Smooth muscle cell (in vitro differentiated cells): ENCODE results near the gene BIN1. TPM values are rescaled to one million over a fixed set of nuclear protein-coding genes. Genes with fewer than 3 reads are reported as not detected.

Experiments used
- DNase-seq: peaks from one replicate; lab custom pipeline; 2025; ENCODE audit not compliant: unreplicated experiment; lab: John Stamatoyannopoulos, UW
- H2AFZ ChIP-seq: fragments of 200-600 bp; sonication (generic); 2 replicates; pipeline ENCODE4 v1.6.0; 2016; ENCODE audit warnings: antibody characterized with exemption, low read depth, mild to moderate bottlenecking
- H3F3A ChIP-seq: fragments of 200-600 bp; sonication (generic); 2 replicates; pipeline ENCODE4 v1.6.0; 2017; ENCODE audit warnings: antibody characterized with exemption, low read depth
- H3K27ac ChIP-seq: fragments of 200-600 bp; sonication (generic); 2 replicates; pipeline ENCODE4 v1.5.1; 2016; ENCODE audit warnings: low read depth, mild to moderate bottlenecking
- H3K27me3 ChIP-seq: fragments of 200-600 bp; sonication (generic); 2 replicates; pipeline ENCODE4 v1.6.1; 2016; ENCODE audit warnings: low read depth, mild to moderate bottlenecking
- H3K36me3 ChIP-seq: fragments of 200-600 bp; sonication (generic); 2 replicates; pipeline ENCODE4 v1.5.1; 2016; ENCODE audit warnings: low read depth
- H3K4me1 ChIP-seq: fragments of 200-600 bp; sonication (generic); 2 replicates; pipeline ENCODE4 v1.5.1; 2016; ENCODE audit warnings: low read depth
- H3K4me2 ChIP-seq: fragments of 200-600 bp; sonication (generic); 2 replicates; pipeline ENCODE4 v1.6.0; 2016; ENCODE audit warnings: mild to moderate bottlenecking
- H3K4me3 ChIP-seq: fragments of 200-600 bp; sonication (generic); 2 replicates; pipeline ENCODE4 v1.5.1; 2016; ENCODE audit warnings: mild to moderate bottlenecking
- H3K79me2 ChIP-seq: fragments of 200-600 bp; sonication (generic); 2 replicates; pipeline ENCODE4 v1.6.0; 2016; ENCODE audit warnings: low read depth, mild to moderate bottlenecking
- H3K9ac ChIP-seq: fragments of 200-600 bp; sonication (generic); 2 replicates; pipeline ENCODE4 v1.6.0; 2016; ENCODE audit warnings: low read depth
- H3K9me3 ChIP-seq: fragments of 200-600 bp; sonication (generic); replicated peaks from 2 replicates; pipeline ENCODE4 v1.5.1; 2016; ENCODE audit warnings: low read depth
- H4K20me1 ChIP-seq: fragments of 200-600 bp; sonication (generic); 2 replicates; pipeline ENCODE4 v1.6.0; 2016; ENCODE audit warnings: low read depth
- whole genome bisulfite sequencing: methylation state at CpG from one replicate; pipeline ENCODE4 v1.1.7; 2016; ENCODE audit warnings: low lambda C conversion rate; 5-methylcytosine and 5-hydroxymethylcytosine counted together
- polyA plus RNA-seq: library from polyadenylated mRNA; unstranded; fragments of >200 nt; fragmentation: Nextera tagmentation; extraction: Ambion mirVana; gene quantifications from 2 replicates; pipeline ENCODE4 v1.2.1, GENCODE V29; 2016
- total RNA-seq: library from RNA; depleted of rRNA; stranded (reverse); fragments of >200 nt; gene quantifications from 2 replicates; pipeline ENCODE4 v1.2.3, GENCODE V29; 2014
- TF ChIP-seq, protein P1 (sequence below): fragments of 200-600 bp; sonication (generic); IDR thresholded peaks from 2 replicates; pipeline ENCODE4 v1.5.1; 2017; ENCODE audit warnings: borderline replicate concordance, mild to moderate bottlenecking, antibody characterized with exemption; ENCODE audit not compliant: insufficient read depth, poor library complexity, severe bottlenecking

The BIN1 gene
- total and polyA plus RNA-seq, 2 experiments from 2014 or later: 25.4 to 32.4 TPM

DNA sequence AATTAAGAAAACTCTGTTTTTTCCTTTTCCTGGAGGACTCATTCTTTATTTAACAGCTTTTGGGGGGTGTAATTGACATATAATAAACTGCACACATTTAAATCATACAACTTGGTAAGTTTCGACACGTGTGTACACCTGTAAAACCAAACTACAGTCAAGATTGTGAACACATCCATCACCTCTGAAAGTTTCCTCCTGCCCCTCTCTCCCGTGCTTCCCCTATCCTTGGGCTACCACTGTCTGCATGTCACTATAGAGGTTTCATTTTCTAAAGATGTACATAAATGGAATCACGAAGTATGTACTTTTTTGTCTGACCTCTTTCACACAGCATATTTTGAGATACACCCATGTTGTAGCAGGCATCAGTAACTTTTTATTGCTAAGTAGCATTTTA lies 100.0 kb downstream of the BIN1 start:
- no peaks in the 10 kb centered on the region for H3K27me3 ChIP-seq
- DNase-seq: no peak
- H3K4me2 ChIP-seq: no peak overlapping the region
- H3K4me3 ChIP-seq: no peak overlapping the region
- no peaks in the 10 kb centered on the region for H3K79me2 ChIP-seq
- no peaks in the 10 kb centered on the region for H3K36me3 ChIP-seq
- no peak overlapping the region for H2AFZ ChIP-seq
- 88% methylated on average over 4 of the region's 4 CpGs for WGBS
- no peaks in the 10 kb centered on the region for H4K20me1 ChIP-seq
- no peak overlapping the region for H3K9ac ChIP-seq
- no peak overlapping the region for H3K27ac ChIP-seq
- peaks cover 1% of the 10 kb centered on the region for H3K4me1 ChIP-seq
- TF ChIP-seq, protein P1, sequence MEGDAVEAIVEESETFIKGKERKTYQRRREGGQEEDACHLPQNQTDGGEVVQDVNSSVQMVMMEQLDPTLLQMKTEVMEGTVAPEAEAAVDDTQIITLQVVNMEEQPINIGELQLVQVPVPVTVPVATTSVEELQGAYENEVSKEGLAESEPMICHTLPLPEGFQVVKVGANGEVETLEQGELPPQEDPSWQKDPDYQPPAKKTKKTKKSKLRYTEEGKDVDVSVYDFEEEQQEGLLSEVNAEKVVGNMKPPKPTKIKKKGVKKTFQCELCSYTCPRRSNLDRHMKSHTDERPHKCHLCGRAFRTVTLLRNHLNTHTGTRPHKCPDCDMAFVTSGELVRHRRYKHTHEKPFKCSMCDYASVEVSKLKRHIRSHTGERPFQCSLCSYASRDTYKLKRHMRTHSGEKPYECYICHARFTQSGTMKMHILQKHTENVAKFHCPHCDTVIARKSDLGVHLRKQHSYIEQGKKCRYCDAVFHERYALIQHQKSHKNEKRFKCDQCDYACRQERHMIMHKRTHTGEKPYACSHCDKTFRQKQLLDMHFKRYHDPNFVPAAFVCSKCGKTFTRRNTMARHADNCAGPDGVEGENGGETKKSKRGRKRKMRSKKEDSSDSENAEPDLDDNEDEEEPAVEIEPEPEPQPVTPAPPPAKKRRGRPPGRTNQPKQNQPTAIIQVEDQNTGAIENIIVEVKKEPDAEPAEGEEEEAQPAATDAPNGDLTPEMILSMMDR: no peak
- no peaks in the 10 kb centered on the region for H3F3A ChIP-seq
- no peaks in the 10 kb centered on the region for H3K9me3 ChIP-seq

GRCh38 chr2:127004893-127005600 lies 101.9 kb downstream of the BIN1 start:
- no peaks in the 10 kb centered on the region for H3K79me2 ChIP-seq
- H3K9me3 ChIP-seq: no peaks in the 10 kb centered on the region
- DNase-seq: no peak
- no peak overlapping the region for H2AFZ ChIP-seq
- H3K27ac ChIP-seq: no peak overlapping the region
- no peaks in the 10 kb centered on the region for H3F3A ChIP-seq
- no peak overlapping the region for H3K4me2 ChIP-seq
- H3K9ac ChIP-seq: no peak overlapping the region
- peaks cover 5% of the 10 kb centered on the region for H3K4me1 ChIP-seq
- no peak overlapping the region for H3K4me3 ChIP-seq
- no peaks in the 10 kb centered on the region for H3K36me3 ChIP-seq
- TF ChIP-seq, protein P1: no peak
- H4K20me1 ChIP-seq: no peaks in the 10 kb centered on the region
- 90% methylated on average over 6 of the region's 6 CpGs for WGBS
- no peaks in the 10 kb centered on the region for H3K27me3 ChIP-seq

DNA sequence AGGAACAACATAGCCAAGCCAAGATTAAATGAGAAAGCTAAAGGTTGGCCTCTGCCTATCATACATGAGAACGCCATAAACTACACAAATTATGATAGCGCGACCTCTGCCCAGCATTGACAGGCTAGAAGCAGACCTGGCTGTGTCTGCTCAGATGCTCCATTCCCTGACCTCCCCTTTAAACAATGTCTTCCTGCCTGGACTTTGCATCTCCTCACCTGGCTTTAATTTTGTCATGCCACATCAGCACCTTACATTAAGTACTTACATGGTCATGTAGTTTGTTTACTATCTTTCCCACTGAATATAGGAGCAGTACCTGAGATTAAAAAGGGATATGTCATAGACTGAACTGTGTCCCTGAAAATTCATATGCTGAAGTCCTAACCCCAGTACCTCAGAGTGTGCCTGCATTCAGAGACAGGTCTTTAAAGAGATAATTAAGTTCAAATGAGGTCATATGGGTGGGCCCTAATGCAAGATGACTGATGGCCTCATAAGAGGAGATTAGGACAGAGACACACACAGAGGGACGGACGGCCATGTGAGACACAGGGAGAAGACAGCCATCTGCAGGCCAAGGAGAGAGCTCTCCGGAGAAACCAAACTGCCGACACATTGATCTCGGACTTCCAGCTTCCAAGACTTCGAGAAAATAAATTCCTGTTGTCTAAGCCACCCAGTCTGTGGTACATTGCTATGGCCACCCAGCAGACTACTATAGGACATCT lies 103.7 kb downstream of the BIN1 start:
- Histone ChIP-seq H3K27ac (no peak overlapping the region), H2AFZ (no peak overlapping the region), H3K9ac (no peak overlapping the region), H3K4me2 (no peak overlapping the region), H4K20me1 (no peaks in the 10 kb centered on the region), H3K36me3 (no peaks in the 10 kb centered on the region), H3K79me2 (no peaks in the 10 kb centered on the region), H3K4me1 (peaks cover 5% of the 10 kb centered on the region), H3K9me3 (no peaks in the 10 kb centered on the region), H3K27me3 (no peaks in the 10 kb centered on the region), H3K4me3 (no peak overlapping the region), H3F3A (no peaks in the 10 kb centered on the region)
- 84% methylated on average over 9 of the region's 9 CpGs for WGBS
- TF ChIP-seq, protein P1: no peak
- DNase-seq: no peak
